ENCODE results near the gene CHCHD4. TPM values are rescaled to one million over a fixed set of nuclear protein-coding genes. Genes with fewer than 3 reads are reported as not detected.

CHCHD4 gene
- total and polyA plus RNA-seq, 2 of the 13 experiments (the other 11 are each of a cell fraction or from before 2014, with no cell fraction given), result 15.8 to 24.1 TPM

DNA sequence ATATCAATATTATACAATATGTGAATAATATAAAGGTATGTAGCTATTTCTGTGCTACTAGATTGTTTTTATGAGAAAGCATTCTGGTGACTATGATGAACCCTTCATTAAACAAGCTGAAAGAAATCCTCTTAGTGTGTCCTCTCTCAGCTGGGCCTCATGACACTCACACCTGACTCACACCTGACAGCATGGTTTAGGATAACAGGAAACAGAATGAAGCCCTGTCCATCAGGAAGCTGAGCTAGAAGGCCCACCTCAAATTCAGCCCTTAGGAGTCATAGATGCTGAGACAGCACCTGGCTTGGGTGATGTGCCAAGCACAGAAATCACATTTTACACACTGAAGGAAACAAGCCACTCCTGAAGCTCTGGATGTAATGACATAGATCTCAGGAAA, 30.8 kb downstream of the CHCHD4 start:
- H3K4me1 ChIP-seq (ENCODE audit: insufficient read depth, low read length), result peaks cover 10% of the 10 kb centered on the region
- no peak for TF ChIP-seq RAD21 (CRISPR knock-in tag; IDR thresholded peaks at IDR 0.05)
- TF ChIP-seq DR1 (CRISPR knock-in tag; IDR thresholded peaks at IDR 0.05), result no peak
- no peak for TF ChIP-seq GATA4 (IDR thresholded peaks at IDR 0.05; ENCODE audit: borderline replicate concordance, low read depth)
- no peak for TF ChIP-seq KDM2A (CRISPR knock-in tag; IDR thresholded peaks at IDR 0.05; ENCODE audit: borderline replicate concordance, low read depth)
- TF ChIP-seq TBP (CRISPR knock-in tag; IDR thresholded peaks at IDR 0.05), result no peak
- TF ChIP-seq ZNF777 (CRISPR knock-in tag; IDR thresholded peaks at IDR 0.05), result no peak
- TF ChIP-seq ZNF232 (CRISPR knock-in tag; IDR thresholded peaks at IDR 0.05; ENCODE audit: borderline replicate concordance), result no peak
- no peak for TF ChIP-seq ZNF224 (CRISPR knock-in tag; IDR thresholded peaks at IDR 0.05)
- TF ChIP-seq, protein P1, sequence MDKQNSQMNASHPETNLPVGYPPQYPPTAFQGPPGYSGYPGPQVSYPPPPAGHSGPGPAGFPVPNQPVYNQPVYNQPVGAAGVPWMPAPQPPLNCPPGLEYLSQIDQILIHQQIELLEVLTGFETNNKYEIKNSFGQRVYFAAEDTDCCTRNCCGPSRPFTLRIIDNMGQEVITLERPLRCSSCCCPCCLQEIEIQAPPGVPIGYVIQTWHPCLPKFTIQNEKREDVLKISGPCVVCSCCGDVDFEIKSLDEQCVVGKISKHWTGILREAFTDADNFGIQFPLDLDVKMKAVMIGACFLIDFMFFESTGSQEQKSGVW (CRISPR knock-in tag; IDR thresholded peaks at IDR 0.05; ENCODE audit: borderline replicate concordance), result no peak
- no peak for TF ChIP-seq ZNF772 (CRISPR knock-in tag; IDR thresholded peaks at IDR 0.05)
- TF ChIP-seq, protein P2, sequence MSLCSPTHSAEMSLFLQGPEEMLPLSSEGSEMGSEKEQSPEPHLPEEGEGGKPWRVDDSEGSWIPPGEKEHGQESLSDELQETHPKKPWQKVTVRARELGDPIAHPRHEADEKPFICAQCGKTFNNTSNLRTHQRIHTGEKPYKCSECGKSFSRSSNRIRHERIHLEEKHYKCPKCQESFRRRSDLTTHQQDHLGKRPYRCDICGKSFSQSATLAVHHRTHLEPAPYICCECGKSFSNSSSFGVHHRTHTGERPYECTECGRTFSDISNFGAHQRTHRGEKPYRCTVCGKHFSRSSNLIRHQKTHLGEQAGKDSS (CRISPR knock-in tag; IDR thresholded peaks at IDR 0.05; ENCODE audit: borderline replicate concordance, low read depth), result no peak
- TF ChIP-seq ZNF619 (CRISPR knock-in tag; IDR thresholded peaks at IDR 0.05), result no peak
- TF ChIP-seq, protein P3, sequence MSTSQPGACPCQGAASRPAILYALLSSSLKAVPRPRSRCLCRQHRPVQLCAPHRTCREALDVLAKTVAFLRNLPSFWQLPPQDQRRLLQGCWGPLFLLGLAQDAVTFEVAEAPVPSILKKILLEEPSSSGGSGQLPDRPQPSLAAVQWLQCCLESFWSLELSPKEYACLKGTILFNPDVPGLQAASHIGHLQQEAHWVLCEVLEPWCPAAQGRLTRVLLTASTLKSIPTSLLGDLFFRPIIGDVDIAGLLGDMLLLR (CRISPR knock-in tag; IDR thresholded peaks at IDR 0.05), result no peak
- TF ChIP-seq CENPT (CRISPR knock-in tag; IDR thresholded peaks at IDR 0.05; ENCODE audit: low read depth), result no peak
- no peak for TF ChIP-seq FOXA3 (CRISPR knock-in tag; IDR thresholded peaks at IDR 0.05)
- TF ChIP-seq ZNF713 (CRISPR knock-in tag; IDR thresholded peaks at IDR 0.05), result no peak
- TF ChIP-seq ZNF572 (CRISPR knock-in tag; IDR thresholded peaks at IDR 0.05), result no peak
- H3K4me2 ChIP-seq (ENCODE audit: low read depth, low read length), result no peak overlapping the region
- no peaks in the 10 kb centered on the region for H3K36me3 ChIP-seq (replicated peaks in 1 of 2; ENCODE audit: control insufficient read depth in 1 of 2, insufficient read depth in 2 of 2, low read length in 2 of 2)
- no TSS peak for BruUV-seq (replicated peaks)
- DNase-seq (ENCODE audit: low spot score) (no peak), FAIRE-seq (no peak), ATAC-seq (no peak)
- no peaks in the 10 kb centered on the region for H4K20me1 ChIP-seq (ENCODE audit: insufficient read depth, low read length)
- CTCF ChIA-PET (ENCODE audit: low intra/inter-chr PET ratio, low total read pairs), result no interaction called here
- peaks cover 1% of the 10 kb centered on the region; the same call in 1 of the 2 replicates for H3K9me3 ChIP-seq (ENCODE audit: low read length)
- no peaks in the 10 kb centered on the region for H3K79me2 ChIP-seq (ENCODE audit: insufficient read depth, low read length)
- H3K27ac ChIP-seq (ENCODE audit: extremely low read length, insufficient read depth, low read length), result no peak overlapping the region
- H2AFZ ChIP-seq (ENCODE audit: low read length), result no peak overlapping the region
- POLR2A ChIA-PET, result no interaction called here
- in situ Hi-C loops (cut with HindIII; ENCODE audit: extremely low pct_ligation_motif_present, low pct_unique_long_range_greater_than_20kb), result no loop called here
- no peak overlapping the region for H3K9ac ChIP-seq (ENCODE audit: insufficient read depth, low read depth, low read length)
- intact Hi-C loops (cut with micrococcal nuclease; ENCODE audit: unreplicated experiment), result no loop called here
- H3K27me3 ChIP-seq (ENCODE audit: control insufficient read depth in 1 of 2, insufficient read depth in 2 of 2, low read length in 2 of 2), result peaks cover 0 to 10% of the 10 kb centered on the region in 2 experiments; a peak in 2 of 5 replicates
- no peak overlapping the region for H3K4me3 ChIP-seq (replicated peaks in 1 of 3; ENCODE audit: insufficient read depth in 1 of 3, low read depth in 2 of 3, low read length in 3 of 3)
